HG03378 (cell line): ENCODE results near the gene ZBTB46.
"Not testable (repeated sequence)": the region's sequence is repeated elsewhere in the genome, so short reads cannot be mapped to it uniquely, and the experiment has no call there.

Source experiments
- ATAC-seq: cut with Tn5 transposase; IDR thresholded peaks from one replicate; pipeline ENCODE4 v1.9.1; 2021; ENCODE audit warnings: mild to moderate bottlenecking, moderate library complexity; ENCODE audit not compliant: unreplicated experiment

Gene ZBTB46

DNA sequence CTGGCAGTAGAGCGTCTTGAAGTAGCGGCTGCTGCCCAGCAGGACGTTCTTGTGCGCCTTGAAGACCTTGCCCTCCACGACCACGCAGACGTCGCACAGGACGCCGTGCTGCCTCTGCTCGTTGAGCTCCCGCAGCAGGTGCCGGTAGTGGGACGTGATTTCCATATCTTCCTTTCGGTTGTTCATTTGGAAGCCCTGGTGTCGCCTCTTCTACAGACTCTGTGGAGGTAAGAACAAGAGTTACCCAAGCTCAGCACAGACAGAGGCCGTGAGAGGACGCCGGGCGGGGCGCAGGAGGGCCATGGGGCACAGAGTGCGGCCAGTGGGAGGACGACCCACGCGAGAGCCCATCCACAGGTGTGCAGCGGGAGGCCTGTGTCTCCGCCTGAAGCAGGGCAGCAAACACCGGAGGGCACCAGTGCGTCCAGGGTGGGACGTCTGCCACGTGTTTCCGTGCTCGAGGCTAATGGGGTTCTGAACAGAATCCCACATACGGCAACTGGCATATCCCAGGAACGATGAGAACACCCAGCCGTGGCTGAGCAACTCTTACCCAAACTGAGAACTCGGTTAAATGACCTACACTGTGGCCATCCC, 40.4 kb downstream of the ZBTB46 start:
- no peak for ATAC-seq

DNA sequence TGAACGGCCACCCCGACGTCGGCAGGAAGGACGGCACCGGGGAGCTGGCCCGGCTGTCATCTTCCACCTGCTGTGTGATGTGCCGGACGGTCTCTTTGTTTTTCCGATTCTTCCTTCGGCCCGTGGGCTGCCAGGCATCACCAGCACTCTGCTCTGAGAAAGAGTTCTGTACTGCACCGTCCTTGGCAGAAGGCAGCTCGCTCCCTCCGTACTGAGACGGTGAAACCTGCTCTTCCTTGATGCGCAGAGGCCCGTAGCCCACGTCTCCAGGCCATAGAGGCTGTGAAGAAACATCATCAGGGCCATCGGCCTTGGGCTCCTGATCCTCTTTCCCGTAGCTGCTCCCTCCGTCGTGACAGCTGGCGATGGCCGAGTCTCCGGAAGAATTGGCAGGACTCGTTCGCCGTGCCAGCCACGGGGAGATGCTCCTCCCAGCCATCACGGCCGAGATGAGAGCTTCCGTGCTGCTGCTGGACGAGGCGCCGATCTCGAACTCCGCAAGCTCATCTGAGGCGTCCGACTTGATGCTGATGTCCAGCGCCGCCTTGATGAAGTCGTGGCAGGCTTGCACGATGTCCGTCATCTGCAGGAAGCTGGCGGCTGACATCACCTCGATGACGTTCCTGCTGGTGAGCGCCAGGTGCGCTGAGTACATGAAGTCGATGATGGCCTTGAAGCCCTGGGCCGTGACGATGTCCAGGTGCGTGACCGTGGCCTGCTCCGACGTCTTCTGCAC, 41.1 kb downstream of the ZBTB46 start:
- ATAC-seq: no peak

DNA sequence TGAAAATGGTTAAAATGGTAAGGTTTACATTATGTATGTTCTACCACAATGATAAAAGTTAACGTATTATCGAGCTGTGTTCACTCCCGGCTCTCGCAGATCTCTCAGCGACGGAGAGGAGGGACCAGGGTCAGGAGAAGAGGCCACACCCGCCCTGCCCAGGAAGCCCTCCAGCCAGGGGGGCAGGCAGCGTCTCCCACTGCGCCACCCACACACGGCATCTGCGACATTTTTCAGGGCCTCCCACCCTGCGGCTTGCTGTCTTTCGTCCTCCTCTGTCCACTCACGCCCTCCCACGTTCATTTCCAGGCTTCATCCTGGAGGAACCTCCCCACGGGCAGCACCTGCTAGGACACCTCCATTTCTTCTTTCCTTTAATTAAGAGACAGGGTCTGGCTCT, 43.3 kb downstream of the ZBTB46 start:
- ATAC-seq: no peak

DNA sequence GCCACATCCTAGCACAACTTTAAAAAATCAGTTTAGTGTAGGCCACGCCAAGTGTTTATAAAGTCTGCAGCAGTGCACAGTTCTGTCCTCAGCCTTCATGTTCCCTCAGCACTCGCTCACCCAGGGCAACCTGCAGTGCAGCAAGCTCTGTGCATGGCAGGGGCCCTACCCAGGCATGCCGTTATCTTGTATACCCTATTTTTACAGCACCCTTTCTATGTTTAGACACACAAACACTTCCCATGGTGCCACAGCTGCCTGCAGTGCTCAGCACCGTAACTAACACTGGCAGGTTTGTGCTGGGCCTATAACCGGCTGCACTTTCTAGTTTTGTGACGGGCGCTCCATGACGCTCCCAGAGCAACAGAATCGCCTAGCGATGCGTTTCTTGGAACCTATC, 43.8 kb downstream of the ZBTB46 start:
- no peak for ATAC-seq

DNA sequence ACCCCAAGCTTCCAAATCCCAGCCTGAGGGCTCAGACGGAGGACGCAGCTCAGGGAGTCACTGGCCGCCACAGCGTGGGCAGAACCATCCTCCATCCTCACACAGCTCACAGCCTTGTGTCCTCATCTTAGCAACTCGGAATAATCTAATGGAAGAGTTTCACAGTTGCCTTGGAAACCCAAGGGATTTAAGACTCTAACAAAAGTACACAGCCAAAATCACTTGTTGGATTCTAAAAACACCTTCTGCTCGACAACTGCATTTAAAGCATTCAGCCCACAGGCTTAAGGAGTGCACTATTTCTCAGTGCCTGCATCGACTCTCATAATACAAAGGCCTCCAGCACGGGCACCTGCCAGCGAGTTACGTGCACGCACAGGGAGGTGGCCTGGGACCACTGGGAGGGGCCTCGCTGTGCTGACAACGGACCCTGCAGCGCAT, 45.4 kb downstream of the ZBTB46 start:
- ATAC-seq: no peak

DNA sequence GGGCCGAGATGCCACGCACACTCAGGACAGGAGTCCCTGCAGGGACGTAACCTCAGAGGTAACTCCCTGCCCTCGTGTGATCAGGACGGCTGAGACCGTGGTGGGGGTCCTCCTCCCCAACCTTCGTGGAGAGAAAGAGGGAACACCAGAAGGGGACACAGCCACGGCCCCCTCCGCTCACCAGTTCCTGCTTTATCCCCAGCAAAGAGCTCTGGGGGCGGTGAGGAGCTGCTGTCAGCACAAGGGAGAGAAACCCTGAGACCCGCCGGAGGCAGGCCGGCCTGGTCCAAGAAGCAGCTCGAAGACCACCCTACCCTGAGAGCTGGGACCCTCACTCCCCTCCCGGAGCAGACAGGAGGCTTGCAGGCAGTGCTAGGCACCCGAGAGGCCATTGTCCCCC, 47.1 kb downstream of the ZBTB46 start:
- ATAC-seq: no peak

DNA sequence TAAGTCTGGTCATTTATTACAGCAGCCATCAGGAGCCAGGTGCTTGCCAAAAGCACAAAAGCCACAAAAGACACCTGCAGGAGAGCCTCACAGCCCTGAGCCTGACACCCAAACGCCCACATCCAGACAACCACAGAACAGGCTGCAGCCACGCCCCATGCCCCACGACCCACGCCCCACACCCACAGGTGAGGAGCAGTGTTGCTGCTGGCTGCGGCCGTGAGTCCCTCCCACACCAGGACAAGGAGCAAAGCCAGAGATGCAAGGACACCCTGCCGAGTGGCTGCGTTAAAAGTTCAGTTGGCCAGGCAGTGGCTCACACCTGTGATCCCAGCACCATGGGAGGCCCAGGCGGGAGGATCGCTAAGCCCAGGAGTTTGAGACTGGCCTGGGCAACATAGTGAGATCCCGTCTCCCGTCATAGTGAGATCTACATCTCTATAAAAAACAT, 48.5 kb downstream of the ZBTB46 start:
- ATAC-seq: no peak

DNA sequence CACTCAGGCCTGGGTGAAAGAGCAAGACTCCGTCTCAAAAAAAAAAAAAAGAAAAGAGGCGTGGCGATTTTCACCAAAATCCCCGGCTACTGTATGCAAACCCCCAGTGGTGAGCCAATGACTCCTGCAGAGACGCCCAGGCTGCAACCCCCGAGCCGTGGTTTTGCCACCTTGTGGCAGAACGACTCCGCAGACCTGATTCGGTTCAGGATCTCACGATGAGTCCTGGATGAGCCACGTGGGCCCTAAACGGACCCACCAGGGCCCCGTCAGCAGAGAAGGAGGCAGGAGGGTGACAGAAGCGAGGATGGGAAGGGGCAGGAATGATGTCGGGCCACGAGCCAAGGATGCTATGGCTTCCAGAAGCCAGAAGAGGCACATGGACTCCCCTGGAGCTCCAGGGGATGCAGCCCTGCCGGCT, 49.0 kb downstream of the ZBTB46 start:
- no peak for ATAC-seq

DNA sequence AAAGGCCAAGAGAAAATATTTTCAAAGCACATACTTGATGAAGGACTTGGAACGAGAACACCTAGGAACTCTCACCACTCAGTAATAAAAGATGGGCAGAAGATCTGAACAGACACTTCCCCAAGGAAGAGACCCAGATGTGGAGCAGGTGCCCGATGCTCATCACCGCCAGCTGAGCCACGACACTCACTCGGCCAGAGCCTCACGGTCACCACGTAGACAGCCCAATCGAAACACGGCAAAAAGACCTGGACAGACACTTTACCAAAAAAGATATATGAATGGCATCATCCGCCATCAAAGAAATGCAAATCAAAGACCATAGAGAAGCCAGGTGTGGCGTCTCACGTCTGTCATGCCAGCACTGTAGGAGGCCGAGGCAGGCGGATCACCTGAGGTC, 49.9 kb downstream of the ZBTB46 start:
- ATAC-seq: no peak

DNA sequence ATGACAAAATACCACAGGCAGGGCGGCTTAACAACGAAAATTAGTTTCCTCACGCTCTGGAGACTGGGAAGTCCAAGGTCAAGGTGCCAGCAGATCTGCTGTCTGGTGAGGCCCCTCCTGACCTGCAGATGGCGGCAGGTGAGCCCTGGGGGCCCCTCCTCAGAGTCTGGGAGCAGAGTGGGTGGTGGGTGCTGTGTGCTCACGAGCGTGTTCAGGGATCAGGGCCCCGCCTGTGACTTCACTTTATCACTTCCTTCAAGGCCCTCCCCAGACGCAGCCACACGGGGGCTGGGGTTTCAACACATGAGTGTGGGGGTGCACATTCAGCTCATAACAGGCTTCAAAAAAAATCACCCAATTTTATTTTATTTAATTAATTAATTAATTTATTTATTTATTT, 52.2 kb downstream of the ZBTB46 start:
- no peak for ATAC-seq

DNA sequence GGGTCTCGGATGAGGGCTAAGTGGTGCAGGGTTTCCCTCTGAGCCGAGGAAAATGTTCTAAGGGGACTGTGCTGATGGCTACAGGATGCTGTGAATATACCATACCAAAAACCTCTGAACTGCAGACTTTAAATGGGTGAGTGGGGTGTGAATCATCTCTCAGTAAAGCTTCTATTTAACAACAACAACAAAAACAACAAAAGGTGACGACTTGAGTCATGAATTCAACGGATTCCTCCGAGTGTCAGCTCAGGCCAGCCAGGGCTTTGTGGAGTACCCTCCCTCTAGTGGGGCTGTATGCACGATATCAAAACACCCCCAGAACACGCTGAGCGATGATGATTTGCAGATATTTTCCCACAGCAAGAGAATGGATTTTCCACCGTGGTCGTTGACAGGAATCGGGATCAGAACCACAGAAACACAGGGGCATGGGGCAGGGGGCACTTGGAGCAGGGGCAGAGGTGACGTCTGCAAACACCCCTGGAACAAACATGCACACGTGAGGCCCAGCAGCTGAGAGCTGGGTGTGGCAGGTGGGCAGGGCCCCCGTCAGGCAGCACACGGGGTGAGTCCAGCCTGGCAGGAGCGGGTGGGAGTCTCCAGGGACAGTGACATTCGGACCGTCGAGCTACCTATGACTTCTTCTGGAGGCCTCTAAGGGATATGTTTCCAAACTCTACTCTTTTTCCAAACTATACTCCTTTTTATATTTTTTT, 52.9 kb downstream of the ZBTB46 start:
- ATAC-seq: no peak

DNA sequence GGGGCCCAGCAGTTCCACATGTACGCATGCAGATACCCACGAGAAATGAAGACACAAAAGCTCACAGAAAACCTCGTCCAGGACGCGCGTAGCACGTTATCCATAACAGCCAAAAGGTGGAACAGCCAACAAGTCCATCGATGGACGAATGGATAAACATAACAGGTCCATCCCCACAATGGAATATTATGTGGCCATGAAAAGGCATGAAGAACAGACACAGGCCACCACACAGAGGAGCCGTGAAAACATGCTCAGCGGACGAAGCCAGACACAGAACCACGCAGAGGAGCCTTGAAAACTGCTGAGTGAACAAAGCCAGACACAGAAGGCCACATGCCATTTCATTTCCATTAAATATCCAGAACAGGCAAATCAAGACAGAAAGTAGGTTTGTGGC, 53.5 kb downstream of the ZBTB46 start:
- ATAC-seq: no peak

DNA sequence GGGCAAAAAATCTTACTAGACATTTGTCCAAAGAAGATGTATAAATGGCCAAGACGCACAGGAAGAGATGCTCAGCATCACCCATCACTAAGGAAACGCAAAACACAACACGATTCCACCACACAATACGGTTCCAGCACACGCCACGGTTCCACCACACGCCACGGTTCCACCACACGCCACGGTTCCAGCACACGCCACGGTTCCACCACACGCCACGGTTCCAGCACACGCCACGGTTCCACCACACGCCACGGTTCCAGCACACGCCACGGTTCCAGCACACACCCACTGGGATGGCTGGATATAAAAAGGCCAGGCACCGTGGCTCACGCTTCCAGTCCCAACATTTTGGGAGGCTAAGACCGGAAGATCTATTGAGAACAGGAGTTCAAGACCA, 54.2 kb downstream of the ZBTB46 start:
- ATAC-seq: not testable (repeated sequence)

DNA sequence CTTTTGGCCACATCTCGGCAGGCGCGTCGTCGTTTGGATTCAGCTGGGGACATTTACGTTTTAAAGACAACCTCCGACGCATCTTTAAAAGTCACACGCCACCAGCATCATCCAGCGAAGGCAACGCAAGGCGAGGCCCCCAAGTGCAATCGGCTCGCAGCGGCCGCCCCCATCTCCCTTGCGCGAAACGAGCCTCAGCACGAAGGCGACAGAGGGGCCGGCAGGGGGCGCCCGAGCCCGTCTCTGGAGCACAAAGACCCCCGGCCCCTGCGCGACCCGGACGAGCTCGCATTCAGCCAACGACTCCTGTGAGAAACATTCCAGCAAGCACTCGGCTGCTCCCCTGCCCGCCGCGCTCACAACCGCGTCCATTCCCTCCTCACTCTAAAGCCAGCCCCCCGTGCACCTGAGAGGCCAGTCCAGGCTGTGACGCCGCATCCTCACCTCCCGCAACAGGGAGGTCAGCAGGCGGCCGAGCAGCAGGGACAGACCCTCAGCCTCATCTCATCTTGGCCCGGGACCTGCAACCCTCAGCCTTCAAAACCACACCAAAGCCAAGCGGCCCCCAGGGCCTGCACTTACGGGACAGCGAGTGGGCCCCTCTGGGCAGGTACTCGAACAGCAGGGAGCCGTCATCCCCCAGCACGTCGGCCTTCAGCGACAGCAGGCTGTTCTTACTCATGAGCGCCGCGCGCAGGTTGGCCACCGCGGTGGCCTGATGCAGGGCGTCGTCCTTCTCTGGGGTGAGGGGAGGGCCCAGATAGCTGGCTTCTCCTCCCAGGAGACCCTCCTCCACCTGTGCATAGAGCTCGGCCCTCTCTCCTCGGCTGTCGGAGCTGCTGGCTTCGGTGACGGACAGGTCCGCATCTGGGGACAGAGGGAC, 55.7 kb downstream of the ZBTB46 start:
- no peak for ATAC-seq

DNA sequence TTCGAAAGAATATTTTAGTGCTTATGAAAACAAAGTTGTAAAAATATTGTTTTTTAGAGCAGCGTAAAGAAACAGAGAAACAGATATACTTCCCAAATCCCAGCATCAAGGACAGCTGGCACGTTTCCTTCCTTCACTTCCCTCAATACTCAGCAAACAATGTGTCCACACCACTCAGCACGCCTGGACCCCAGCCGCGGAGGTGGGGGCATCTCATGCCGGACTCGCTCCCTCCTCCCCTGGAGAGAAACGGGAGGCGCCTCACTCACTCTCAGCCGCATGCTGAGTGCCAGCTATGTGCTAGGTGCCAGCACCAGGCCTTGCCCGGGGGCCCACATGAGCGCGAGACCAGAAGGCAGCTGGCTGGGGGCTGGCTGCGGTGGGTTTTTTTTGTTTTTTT, 56.8 kb downstream of the ZBTB46 start:
- ATAC-seq: no peak

DNA sequence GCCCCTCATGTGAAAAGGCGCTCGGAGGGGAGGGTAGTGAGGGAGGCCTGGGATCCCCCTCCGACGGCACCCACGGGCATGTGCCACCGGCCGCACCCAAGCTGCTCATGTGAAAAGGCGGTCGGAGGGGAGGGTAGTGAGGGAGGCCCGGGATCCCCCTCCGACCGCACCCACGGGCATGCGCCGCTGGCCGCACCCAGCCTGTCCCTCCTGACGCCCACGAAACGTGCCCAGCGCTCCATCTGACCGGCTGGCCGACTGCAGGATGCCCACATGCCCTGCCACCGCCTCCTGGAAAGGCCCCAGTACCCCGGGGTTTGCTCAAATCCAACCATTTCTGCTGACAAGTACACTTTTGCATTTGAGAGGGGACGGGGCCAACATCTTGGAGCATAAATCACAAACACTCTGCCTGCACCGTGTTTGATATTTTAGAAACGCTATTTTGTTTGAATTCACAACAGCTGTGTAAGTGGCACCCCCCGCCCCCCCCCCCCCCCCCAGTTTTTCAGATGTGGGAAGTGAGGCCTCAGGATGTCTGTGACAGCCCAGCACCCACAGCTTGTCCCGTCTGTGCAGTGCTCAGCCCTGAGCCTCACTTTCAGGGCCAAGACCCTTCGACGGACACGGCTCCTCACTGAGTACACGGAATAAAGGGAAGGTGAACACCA, 57.4 kb downstream of the ZBTB46 start:
- ATAC-seq: no peak

DNA sequence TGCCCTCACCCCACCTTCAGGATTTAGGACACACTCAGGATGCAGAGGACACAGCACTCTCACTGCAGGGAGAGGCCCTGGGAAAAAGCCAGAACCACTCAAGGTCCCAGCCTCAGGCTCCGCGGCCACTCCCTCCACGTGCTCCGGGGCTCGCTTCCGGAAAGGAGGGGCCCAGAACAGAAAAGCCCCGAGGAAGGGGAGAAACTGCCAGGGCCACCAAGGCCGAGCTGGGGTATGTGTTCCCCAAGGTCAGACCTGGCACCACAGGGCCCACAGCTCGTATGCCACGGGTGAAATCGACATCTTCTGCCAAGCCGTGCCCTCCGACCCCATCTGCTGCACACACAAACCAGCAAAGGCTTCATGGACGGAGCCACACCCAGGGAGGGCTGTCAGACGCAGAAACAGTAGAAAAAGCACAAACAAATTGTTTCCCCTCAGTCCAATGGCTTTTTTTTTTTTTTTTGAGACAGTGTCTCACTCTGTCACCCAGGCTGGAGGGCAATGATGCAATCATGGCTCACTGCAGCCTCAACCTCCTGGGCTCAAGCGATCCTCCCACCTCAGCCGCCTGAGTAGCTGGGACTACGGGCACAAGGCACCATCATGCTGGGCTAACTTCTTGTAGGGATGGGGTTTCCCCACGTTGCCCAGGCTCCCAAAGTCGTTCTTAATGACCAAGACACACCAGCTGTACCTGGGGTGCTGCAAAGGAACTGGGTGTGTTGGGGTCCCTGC, 58.1 kb downstream of the ZBTB46 start:
- ATAC-seq: no peak

DNA sequence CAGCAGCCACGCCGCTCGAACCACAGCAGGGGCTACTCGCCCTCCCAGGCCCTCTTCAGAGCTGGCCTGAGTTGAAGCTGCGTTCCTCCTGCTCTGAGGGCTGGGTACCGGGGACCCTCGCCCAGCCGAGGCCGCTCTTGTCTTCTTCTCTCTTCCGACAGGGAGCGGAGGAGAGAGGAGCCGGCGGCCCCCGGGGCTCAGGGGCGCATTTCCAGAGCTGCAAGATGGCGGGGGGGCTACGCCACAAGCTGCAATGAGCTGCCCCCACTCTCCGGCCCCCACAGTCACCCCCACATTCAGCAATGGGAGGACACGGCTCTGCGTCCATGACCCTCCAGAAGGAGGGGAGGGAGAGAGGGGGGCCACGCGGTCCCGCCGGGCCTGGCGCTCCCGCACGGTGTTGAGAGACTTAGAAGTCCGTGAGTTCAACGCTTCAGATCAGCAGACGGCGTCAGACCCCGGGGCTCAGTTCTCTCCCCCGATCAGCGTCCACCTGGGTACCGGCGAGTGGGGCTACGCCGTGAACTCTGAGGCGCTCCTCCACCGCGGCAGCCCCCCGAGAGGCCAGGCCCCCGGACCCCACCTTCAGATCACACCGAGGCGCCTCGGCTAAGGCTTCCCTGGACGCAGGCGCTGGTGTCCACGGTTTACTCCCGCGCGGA, 59.9 kb downstream of the ZBTB46 start:
- no peak for ATAC-seq

DNA sequence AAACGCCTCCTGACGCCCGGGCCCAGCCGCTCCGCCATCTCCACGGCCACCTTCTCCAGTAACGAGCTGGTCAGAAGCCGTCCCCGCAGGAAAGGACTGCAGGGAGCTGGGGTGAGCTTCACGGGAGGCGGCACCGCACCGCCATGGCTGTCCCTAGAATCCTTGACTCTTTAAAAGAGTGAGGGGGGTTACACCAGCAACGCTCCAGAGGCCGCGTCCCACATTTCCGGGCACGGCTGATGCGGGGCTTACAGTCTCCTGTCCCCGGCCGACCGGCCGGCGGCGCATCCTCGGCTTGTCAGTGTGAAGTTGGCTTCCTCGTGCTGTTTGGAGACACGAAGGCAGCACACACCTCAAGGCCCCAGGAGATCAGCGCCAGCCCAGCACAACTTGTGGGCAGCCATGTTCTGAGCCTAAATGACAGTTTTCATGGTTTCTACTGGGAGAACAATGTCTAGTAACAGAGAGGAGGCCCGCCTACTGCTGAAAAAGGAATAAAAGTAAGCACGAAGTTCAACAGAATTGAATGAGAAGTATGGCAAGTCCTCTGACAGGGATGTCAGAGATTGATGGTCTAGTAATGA, 61.1 kb downstream of the ZBTB46 start:
- no peak for ATAC-seq
